ENCODE results near the gene HMX3. TPM values are rescaled to one million over a fixed set of nuclear protein-coding genes. Genes with fewer than 3 reads are reported as not detected.
A peak's percentile ranks its signal among the peaks of the same experiment; 100 is the strongest.

HMX3 gene
- total RNA-seq, 2 donors from 2014 or later: not detected

DNA sequence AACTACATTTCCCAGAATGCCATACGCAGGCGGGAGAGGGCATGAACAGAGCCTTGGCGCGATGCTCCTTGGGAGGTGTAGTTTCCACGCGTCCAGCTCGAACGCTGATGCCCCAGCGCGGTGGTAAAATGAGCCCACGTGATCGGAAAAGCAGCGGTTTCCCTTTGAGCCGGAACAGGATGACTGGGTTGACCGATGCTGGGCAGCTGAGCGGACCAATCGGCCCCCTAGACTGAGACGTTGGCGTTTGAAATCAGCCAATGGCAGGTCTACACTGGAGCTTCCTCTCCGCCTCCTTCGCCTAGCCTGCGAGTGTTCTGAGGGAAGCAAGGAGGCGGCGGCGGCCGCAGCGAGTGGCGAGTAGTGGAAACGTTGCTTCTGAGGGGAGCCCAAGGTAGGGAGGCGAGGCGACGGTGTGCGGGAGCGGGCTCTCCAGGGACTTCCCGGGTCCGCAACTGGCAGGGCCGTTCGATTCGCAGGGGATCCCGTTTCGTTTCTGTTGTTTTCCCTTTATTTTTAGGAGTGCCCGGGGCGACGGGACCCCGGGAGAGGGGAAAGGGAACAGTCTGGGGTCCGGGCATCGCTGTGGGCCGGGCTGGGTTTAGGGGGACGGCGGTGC is 18.4 kb downstream of the HMX3 start, which contains the start of gene BUB3:
Gene BUB3, plus strand, starts transcription at position 311 of the 619 bp plus-strand sequence. CDS start 516 bp downstream, outside the sequence.
- peak; percentile 97 to 99 (median 98) for DNase-seq
- peak in 5 of 7 experiments; percentile 13 to 57 (median 51) for TF ChIP-seq CTCF (IDR thresholded peaks at IDR 0.05)
- peak; percentile 53 to 89 (median 85) for TF ChIP-seq POLR2A (IDR thresholded peaks at IDR 0.05)
- WGBS, 2 donors: 0% methylated on average over 29 to 50 of the region's 50 CpGs
- Histone ChIP-seq H3K36me3 (replicated peaks in 1 of 2; ENCODE audit: insufficient read depth in 1 of 2, low read depth in 2 of 2) (peaks cover 0 to 10% of the 10 kb centered on the region in 2 donors), H3K27ac (peak within 1 kb of the TSS; percentile 55 to 85 (median 78)), H3K4me3 (peak within 1 kb of the TSS; percentile 73 to 92), H3K27me3 (peaks cover 0 to 31% of the 10 kb centered on the region in 2 donors), H3K4me1 (peaks cover 44% of the 10 kb centered on the region), H3K9me3 (peaks cover 0 to 2% (median 0%) of the 10 kb centered on the region in 3 donors)
- intact Hi-C loops (cut with DNase I): no loop called here
- ATAC-seq: peak; percentile 98

DNA sequence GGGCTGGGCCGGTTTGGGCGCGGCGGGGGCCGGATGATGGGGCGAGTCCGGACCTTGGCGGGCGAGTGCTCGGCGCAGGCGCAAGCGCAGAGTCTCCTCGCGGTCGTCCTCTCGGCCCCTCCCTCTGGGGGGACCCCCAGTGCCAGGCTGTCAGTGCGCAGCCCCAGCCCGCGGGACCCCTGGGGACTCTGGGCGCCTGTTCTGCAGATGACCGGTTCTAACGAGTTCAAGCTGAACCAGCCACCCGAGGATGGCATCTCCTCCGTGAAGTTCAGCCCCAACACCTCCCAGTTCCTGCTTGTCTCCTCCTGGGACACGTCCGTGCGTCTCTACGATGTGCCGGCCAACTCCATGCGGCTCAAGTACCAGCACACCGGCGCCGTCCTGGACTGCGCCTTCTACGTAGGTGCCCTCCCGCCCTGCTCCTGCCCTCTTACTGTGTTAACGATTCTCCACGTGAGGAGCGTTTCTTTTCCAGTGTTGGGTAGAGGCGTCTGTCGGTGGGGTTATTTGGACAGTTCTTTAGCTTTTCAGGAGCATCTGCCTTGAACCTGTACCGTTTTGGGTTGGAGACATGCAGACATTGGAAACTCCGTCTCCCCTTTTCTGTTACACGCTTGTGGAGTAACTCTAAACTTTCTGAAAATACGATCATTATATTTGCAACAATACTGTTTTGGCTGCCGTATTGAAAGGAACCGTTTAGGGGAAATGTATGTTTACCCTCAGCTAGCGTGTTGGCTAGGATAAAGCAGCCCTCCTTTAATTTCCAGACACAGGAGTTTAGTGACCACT is 19.1 kb downstream of the HMX3 start:
- ATAC-seq: peak; percentile 22
- Histone ChIP-seq H3K27me3 (peaks cover 0 to 31% of the 10 kb centered on the region in 2 donors), H3K9me3 (peaks cover 0 to 2% (median 0%) of the 10 kb centered on the region in 3 donors), H3K4me3 (peak overlapping the region; percentile 73 to 92), H3K4me1 (peaks cover 37% of the 10 kb centered on the region), H3K36me3 (replicated peaks in 1 of 2; ENCODE audit: insufficient read depth in 1 of 2, low read depth in 2 of 2) (peaks cover 0 to 10% of the 10 kb centered on the region in 2 donors), H3K27ac (peak overlapping the region; percentile 55 to 85 (median 78))
- peak in 2 of 4 donors; percentile 26 to 44 for DNase-seq
- intact Hi-C loops (cut with DNase I): no loop called here
- 3 to 6% methylated on average over 29 to 46 of the region's 49 CpGs for WGBS, 2 donors
- TF ChIP-seq POLR2A (IDR thresholded peaks at IDR 0.05): no peak
- TF ChIP-seq CTCF (IDR thresholded peaks at IDR 0.05): no peak

DNA sequence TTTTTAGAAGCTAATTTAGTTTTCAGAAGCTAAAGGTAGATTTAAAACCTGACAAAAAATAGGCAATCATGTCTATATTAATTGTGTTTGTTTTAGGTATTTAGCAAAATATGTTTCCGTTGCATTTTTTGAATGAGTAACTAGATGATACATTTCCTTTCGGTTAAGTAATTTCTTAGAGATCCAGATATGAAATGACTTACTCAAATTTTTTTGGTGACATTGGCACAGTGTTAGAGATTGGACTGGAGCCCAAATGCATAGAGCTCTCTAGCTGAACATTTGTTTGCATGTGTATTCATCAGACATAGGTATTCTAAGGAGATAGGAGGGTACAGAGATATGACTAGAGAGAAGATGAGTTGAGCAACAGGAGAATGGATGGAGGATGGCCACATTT is 20.3 kb downstream of the HMX3 start:
- TF ChIP-seq POLR2A (IDR thresholded peaks at IDR 0.05) (no peak), CTCF (IDR thresholded peaks at IDR 0.05) (no peak)
- Histone ChIP-seq H3K9me3 (peaks cover 0 to 2% (median 0%) of the 10 kb centered on the region in 3 donors), H3K4me1 (peaks cover 27% of the 10 kb centered on the region), H3K36me3 (replicated peaks in 1 of 2; ENCODE audit: insufficient read depth in 1 of 2, low read depth in 2 of 2) (peaks cover 0 to 15% of the 10 kb centered on the region in 2 donors), H3K4me3 (no peak overlapping the region), H3K27me3 (peaks cover 0 to 21% of the 10 kb centered on the region in 2 donors), H3K27ac (no peak overlapping the region)
- no peak for ATAC-seq
- intact Hi-C loops (cut with DNase I): no loop called here
- no peak for DNase-seq
- 86 to 87% methylated on average over 2 of the region's 2 CpGs for WGBS, 2 donors

DNA sequence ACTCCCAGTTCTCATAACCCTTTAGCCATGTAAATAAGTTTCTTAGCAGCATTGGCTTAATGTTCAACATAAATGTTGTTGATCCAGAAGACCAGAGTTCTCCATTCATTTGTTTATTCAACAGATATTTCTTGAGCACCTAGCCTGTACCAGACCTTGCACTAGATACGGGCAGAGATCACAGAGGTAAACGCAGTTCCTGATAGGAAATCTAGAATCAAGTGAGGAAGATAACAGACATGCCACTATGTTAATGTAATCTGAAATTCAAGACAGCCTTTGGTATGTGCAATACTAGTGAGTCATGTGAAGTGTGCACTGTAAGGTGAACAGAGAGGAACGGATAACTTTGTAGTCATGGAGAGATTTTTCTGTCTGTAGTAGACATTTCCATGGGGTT is 21.4 kb downstream of the HMX3 start:
- intact Hi-C loops (cut with DNase I): no loop called here
- peaks cover 0 to 18% of the 10 kb centered on the region in 2 donors for H3K36me3 ChIP-seq (replicated peaks in 1 of 2; ENCODE audit: insufficient read depth in 1 of 2, low read depth in 2 of 2)

More for the DNA sequence above, 21.4 kb downstream of the HMX3 start:
- 64 to 68% methylated on average over 3 of the region's 3 CpGs for WGBS, 2 donors
- Histone ChIP-seq H3K27ac (no peak overlapping the region), H3K4me3 (no peak overlapping the region), H3K4me1 (peaks cover 22% of the 10 kb centered on the region), H3K9me3 (no peaks in the 10 kb centered on the region), H3K27me3 (peaks cover 0 to 10% of the 10 kb centered on the region in 2 donors)
- no peak for ATAC-seq
- no peak for DNase-seq
- TF ChIP-seq CTCF (IDR thresholded peaks at IDR 0.05) (no peak), POLR2A (IDR thresholded peaks at IDR 0.05) (no peak)
